A549 (cell line): ENCODE results near the gene NOL3.

ENCODE experiments used
- CEBPB ChIP-seq, 2 experiments: fragments of >200 bp in 1 of 2; sonication (Bioruptor Twin) in 1 of 2; formaldehyde crosslinking in 1 of 2; IDR thresholded peaks; 2 replicates each; pipeline ENCODE4 v1.6.1; 2012 to 2016
- EHMT2 ChIP-seq: fragments of 200-600 bp; sonication (generic); IDR thresholded peaks from 2 replicates; pipeline ENCODE4 v1.6.1; 2016; ENCODE audit warnings: antibody characterized with exemption, low read depth, mild to moderate bottlenecking, moderate library complexity
- MYC ChIP-seq: IDR thresholded peaks from 2 replicates; pipeline ENCODE4 v1.6.1; 2012; ENCODE audit warnings: mild to moderate bottlenecking, inconsistent platforms, low read length, improper control_type of control experiment, borderline replicate concordance
- TF ChIP-seq, protein P1 (sequence below): fragments of >200 bp; sonication (Bioruptor Twin); formaldehyde crosslinking; IDR thresholded peaks from 3 replicates; pipeline ENCODE4 v1.5.1; 2016

DNA sequence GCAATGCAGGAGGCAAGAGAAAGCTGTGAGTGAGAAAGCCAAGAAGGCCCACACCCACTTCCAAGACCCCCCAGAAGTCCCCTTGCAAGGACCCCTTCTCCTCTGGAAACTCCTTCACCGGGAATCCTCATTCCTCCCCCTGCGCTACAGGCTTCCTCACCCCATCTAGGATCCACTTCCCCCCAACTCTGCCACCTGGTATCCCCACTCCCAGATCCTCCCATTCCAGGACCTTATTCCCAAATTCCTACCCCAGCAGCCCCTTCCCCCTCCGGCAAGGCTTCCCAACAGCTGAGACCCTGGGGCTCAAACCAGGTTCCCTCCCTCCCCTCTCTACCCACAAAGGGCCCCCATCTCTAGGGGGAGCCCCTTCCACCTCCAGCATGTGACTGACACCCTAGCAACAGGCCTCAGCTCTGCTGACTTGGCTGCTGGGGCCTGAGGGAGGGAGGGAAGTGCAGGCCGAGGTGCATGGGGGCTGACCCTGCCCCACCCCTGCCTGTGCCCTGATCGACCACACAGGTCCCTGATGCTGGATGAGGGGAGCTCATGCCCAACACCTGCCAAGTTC, 3.7 kb upstream of the NOL3 start:
- TF ChIP-seq EHMT2 (no peak), MYC (no peak), CEBPB (IDR thresholded peaks at IDR 0.05) (no peak)
- TF ChIP-seq, protein P1, sequence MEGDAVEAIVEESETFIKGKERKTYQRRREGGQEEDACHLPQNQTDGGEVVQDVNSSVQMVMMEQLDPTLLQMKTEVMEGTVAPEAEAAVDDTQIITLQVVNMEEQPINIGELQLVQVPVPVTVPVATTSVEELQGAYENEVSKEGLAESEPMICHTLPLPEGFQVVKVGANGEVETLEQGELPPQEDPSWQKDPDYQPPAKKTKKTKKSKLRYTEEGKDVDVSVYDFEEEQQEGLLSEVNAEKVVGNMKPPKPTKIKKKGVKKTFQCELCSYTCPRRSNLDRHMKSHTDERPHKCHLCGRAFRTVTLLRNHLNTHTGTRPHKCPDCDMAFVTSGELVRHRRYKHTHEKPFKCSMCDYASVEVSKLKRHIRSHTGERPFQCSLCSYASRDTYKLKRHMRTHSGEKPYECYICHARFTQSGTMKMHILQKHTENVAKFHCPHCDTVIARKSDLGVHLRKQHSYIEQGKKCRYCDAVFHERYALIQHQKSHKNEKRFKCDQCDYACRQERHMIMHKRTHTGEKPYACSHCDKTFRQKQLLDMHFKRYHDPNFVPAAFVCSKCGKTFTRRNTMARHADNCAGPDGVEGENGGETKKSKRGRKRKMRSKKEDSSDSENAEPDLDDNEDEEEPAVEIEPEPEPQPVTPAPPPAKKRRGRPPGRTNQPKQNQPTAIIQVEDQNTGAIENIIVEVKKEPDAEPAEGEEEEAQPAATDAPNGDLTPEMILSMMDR: no peak
